Measurements from ENCODE around the gene RHBDD1.

- TF ChIP-seq EGR1 (IDR thresholded peaks at IDR 0.05; ENCODE audit: low read depth in 2 of 2): no peak
- TF ChIP-seq CTCF (IDR thresholded peaks at IDR 0.05; ENCODE audit: low read depth, low read length, missing input control): no peak
- no peak for TF ChIP-seq TAF1 (conservative IDR thresholded peaks at IDR 0.05)
- TF ChIP-seq, protein P1, sequence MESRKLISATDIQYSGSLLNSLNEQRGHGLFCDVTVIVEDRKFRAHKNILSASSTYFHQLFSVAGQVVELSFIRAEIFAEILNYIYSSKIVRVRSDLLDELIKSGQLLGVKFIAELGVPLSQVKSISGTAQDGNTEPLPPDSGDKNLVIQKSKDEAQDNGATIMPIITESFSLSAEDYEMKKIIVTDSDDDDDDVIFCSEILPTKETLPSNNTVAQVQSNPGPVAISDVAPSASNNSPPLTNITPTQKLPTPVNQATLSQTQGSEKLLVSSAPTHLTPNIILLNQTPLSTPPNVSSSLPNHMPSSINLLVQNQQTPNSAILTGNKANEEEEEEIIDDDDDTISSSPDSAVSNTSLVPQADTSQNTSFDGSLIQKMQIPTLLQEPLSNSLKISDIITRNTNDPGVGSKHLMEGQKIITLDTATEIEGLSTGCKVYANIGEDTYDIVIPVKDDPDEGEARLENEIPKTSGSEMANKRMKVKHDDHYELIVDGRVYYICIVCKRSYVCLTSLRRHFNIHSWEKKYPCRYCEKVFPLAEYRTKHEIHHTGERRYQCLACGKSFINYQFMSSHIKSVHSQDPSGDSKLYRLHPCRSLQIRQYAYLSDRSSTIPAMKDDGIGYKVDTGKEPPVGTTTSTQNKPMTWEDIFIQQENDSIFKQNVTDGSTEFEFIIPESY (IDR thresholded peaks at IDR 0.05): no peak
- no peak for TF ChIP-seq SP1 (IDR thresholded peaks at IDR 0.05)
- TF ChIP-seq ATF3 (IDR thresholded peaks at IDR 0.05): no peak
- TF ChIP-seq, protein P2, sequence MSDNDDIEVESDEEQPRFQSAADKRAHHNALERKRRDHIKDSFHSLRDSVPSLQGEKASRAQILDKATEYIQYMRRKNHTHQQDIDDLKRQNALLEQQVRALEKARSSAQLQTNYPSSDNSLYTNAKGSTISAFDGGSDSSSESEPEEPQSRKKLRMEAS (IDR thresholded peaks at IDR 0.05): no peak
- TF ChIP-seq RAD21 (IDR thresholded peaks at IDR 0.05): no peak
These were observed 19.9 kb downstream of the RHBDD1 start for GRCh38 chr2:226855787-226856186.

All from liver (tissue), 3 donors.